GM23248 (cell line): ENCODE results near the gene FKBP10. TPM values are rescaled to one million over a fixed set of nuclear protein-coding genes. Genes with fewer than 3 reads are reported as not detected.
A peak's percentile ranks its signal among the peaks of the same experiment; 100 is the strongest.
"Not testable (repeated sequence)": the region's sequence is repeated elsewhere in the genome, so short reads cannot be mapped to it uniquely, and the experiment has no call there.

Experiments
- DNase-seq: peaks from one replicate; pipeline ENCODE4 v3.0.0-alpha.2; 2015
- H2AFZ ChIP-seq: fragments of 200-600 bp; sonication (generic); 2 replicates; pipeline ENCODE4 v1.6.1; 2016; ENCODE audit warnings: antibody characterized with exemption
- H3F3A ChIP-seq: fragments of 200-600 bp; sonication (generic); 2 replicates; pipeline ENCODE4 v1.6.1; 2016; ENCODE audit warnings: mild to moderate bottlenecking, antibody characterized with exemption, mixed run types; ENCODE audit not compliant: insufficient read depth
- H3K27ac ChIP-seq: fragments of 200-600 bp; sonication (generic); 2 replicates; pipeline ENCODE4 v1.5.1; 2016; ENCODE audit warnings: mild to moderate bottlenecking
- H3K27me3 ChIP-seq: fragments of 200-600 bp; sonication (generic); replicated peaks from 2 replicates; pipeline ENCODE4 v1.6.1; 2016; ENCODE audit warnings: mild to moderate bottlenecking; ENCODE audit not compliant: insufficient read depth
- H3K36me3 ChIP-seq: fragments of 200-600 bp; sonication (generic); 2 replicates; pipeline ENCODE4 v1.6.1; 2016; ENCODE audit warnings: low read depth, mild to moderate bottlenecking
- H3K4me1 ChIP-seq: fragments of 200-600 bp; sonication (generic); 2 replicates; pipeline ENCODE4 v1.6.1; 2016; ENCODE audit warnings: mild to moderate bottlenecking; ENCODE audit not compliant: insufficient read depth
- H3K4me2 ChIP-seq: fragments of 200-600 bp; sonication (generic); one replicate; pipeline ENCODE4 v1.6.1; 2016; ENCODE audit warnings: mild to moderate bottlenecking; ENCODE audit not compliant: unreplicated experiment
- H3K4me3 ChIP-seq: fragments of 200-600 bp; sonication (generic); 2 replicates; pipeline ENCODE4 v1.5.1; 2016; ENCODE audit warnings: mild to moderate bottlenecking
- H3K79me2 ChIP-seq: fragments of 200-600 bp; sonication (generic); 2 replicates; pipeline ENCODE4 v1.6.1; 2016; ENCODE audit warnings: mild to moderate bottlenecking; ENCODE audit not compliant: insufficient read depth
- H3K9ac ChIP-seq: fragments of 200-600 bp; sonication (generic); 2 replicates; pipeline ENCODE4 v1.6.1; 2016; ENCODE audit warnings: mild to moderate bottlenecking
- H3K9me2 ChIP-seq: fragments of 200-600 bp; sonication (generic); 2 replicates; pipeline ENCODE4 v1.6.1; 2016; ENCODE audit warnings: mixed run types, mild to moderate bottlenecking, moderate library complexity; ENCODE audit not compliant: insufficient read depth
- H3K9me3 ChIP-seq: fragments of 200-600 bp; sonication (generic); one replicate; pipeline ENCODE4 v1.6.1; 2017; ENCODE audit warnings: low read depth
- H4K20me1 ChIP-seq: fragments of 200-600 bp; sonication (generic); 2 replicates; pipeline ENCODE4 v1.6.0; 2016; ENCODE audit not compliant: insufficient read depth
- EZH2 ChIP-seq: fragments of 200-600 bp; sonication (generic); IDR thresholded peaks from 2 replicates; pipeline ENCODE4 v1.6.1; 2018; ENCODE audit warnings: antibody characterized with exemption, mild to moderate bottlenecking; ENCODE audit not compliant: insufficient read depth, poor library complexity, severe bottlenecking
- EZH2phosphoT487 ChIP-seq: fragments of 200-600 bp; sonication (generic); IDR thresholded peaks from 2 replicates; pipeline ENCODE4 v1.6.1; 2018; ENCODE audit warnings: antibody characterized with exemption, moderate library complexity, mild to moderate bottlenecking, low read depth; ENCODE audit not compliant: insufficient read depth
- WGBS, 2 experiments: methylation state at CpG; one replicate each; pipeline ENCODE4 v1.1.6; 2015 to 2017; ENCODE audit warnings: low lambda C conversion rate in 2 of 2, low coverage in 1 of 2; ENCODE audit errors: missing lambda C conversion rate in 2 of 2; 5-methylcytosine and 5-hydroxymethylcytosine counted together
- in situ Hi-C: fragments of 300-500 bp; cut with MboI; formaldehyde crosslinking; loops from 2 replicates; pipeline ENCODE4 v1.15.0; 2020
- polyA plus RNA-seq: library from polyadenylated mRNA; unstranded; fragments of >200 nt; fragmentation: Nextera tagmentation; extraction: Ambion mirVana; gene quantifications from 2 replicates; pipeline ENCODE4 v1.2.1, GENCODE V29; 2016
- total RNA-seq: library from RNA; depleted of rRNA; stranded (reverse); fragments of >200 nt; shearing (Covaris generic); gene quantifications from 2 replicates; pipeline ENCODE4 v1.2.3, GENCODE V29; 2014

FKBP10 gene
- total and polyA plus RNA-seq, 2 experiments from 2014 or later: 81.5 to 759 TPM

DNA sequence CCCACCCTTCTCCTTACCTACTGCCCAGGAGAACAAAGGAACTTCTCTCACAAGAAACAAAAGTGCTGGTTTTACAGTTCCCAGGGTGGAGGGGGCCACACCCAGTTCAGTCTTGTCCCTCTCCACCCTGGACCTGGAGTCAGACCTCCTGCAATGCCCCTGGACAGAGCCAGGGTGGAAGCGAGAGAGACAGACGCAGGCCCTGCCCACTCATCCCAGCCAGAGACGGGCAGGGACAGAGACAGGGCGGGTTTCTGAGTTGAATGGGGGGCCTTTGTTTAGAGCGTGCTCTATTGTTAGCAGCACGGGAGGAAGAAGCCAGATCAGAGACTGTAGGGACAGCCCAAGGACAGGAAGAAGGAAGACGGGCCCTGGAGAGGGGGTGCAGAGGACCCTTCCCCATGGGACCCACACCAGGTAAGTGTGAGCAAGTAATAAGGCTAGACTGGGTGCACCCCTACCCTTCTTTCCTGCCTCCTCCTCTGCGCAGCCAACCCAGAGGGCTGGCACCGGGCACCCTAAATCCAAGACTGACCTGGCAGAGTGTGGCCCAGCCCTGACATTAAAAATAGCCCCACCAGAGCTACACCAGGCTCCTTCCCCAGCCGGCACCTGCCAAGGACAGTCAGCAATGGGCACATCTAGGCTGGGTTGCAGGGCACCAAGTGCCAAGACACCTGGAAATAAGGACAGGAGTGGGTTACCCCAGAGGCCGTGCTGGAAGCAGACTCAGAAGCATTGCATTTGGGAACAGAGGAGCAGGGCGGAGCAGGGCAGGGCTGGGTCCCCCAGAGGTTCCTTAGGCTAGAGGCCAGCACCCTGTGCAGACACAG is 37.2 kb upstream of the FKBP10 start:
- no peaks in the 10 kb centered on the region for H4K20me1 ChIP-seq
- no peaks in the 10 kb centered on the region for H3K9me3 ChIP-seq
- H3K9ac ChIP-seq: no peak overlapping the region
- H3K27me3 ChIP-seq: no peaks in the 10 kb centered on the region
- H3K4me3 ChIP-seq: no peak overlapping the region
- WGBS, 2 experiments: 66 to 68% methylated on average over 12 of the region's 12 CpGs
- no peaks in the 10 kb centered on the region for H3F3A ChIP-seq
- H3K4me2 ChIP-seq: no peak overlapping the region
- H3K36me3 ChIP-seq: no peaks in the 10 kb centered on the region
- no peak for TF ChIP-seq EZH2
- no peak for TF ChIP-seq EZH2phosphoT487
- in situ Hi-C loops: no loop called here
- DNase-seq: no peak
- H3K4me1 ChIP-seq: peaks cover 7% of the 10 kb centered on the region; the same call in 1 of the 2 replicates
- no peaks in the 10 kb centered on the region for H3K79me2 ChIP-seq
- no peak overlapping the region for H2AFZ ChIP-seq
- no peak overlapping the region for H3K27ac ChIP-seq
- no peaks in the 10 kb centered on the region for H3K9me2 ChIP-seq

DNA sequence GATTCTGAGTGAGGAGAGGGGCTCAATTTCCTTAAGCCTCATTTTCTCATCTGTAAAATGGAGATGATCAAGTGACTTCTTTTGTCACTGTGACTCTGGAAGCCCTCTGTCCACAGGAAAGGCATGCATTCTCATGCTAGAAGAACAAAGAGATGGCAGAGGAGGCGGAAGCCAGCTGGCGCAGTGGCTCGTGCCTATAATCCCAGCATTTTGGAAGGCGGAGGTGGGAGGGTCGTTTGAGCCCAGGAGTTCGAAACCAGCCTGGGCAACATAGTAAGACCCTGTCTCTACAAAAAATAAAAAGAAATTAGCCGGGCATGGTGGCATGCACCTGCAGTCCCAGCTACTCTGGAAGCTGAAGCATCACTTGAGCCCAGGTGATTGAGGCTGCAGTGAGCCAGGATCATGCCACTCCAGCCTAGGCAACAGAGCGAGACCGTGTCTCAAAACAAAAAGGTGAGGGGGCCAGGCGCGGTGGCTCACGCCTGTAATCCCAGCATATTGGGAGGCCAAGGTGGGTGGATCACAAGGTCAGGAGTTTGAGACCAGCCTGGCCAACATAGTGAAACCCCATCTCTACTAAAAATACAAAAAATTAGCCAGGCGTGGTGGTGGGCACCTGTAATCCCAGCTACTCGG is 36.4 kb upstream of the FKBP10 start:
- H3K36me3 ChIP-seq, H3K4me2 ChIP-seq, H4K20me1 ChIP-seq, H3F3A ChIP-seq, H3K79me2 ChIP-seq, DNase-seq, H3K9me3 ChIP-seq, H3K4me3 ChIP-seq, H2AFZ ChIP-seq, H3K9me2 ChIP-seq, H3K27me3 ChIP-seq, H3K27ac ChIP-seq, H3K4me1 ChIP-seq, in situ Hi-C loops, H3K9ac ChIP-seq: not testable (repeated sequence)
- WGBS, 2 experiments: 77 to 82% methylated on average over 14 of the region's 14 CpGs

DNA sequence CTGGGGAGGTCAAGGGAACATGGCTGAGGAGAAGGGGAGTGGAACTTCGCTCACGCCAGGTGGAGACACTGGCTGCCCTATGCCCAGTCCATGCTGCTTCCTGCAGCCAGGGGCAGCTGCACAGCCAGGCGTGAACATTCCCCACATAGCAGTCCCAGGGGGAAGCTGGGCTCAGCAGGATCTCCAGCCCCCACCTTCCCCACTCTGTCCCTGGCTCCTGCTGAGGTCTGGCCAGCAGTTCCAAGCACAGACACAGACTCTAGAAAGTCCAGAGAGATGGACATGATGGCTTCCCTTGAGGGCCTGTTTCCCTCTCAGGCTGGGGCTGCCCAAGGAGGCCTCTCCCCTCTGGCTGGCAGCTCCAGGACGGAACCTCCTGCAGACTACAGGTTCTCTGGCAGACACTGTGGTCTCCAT is 35.6 kb upstream of the FKBP10 start:
- Histone ChIP-seq H3K27me3 (no peaks in the 10 kb centered on the region), H3K9me2 (no peaks in the 10 kb centered on the region), H3K4me3 (no peak overlapping the region), H3K9ac (peak overlapping the region; percentile 1; the same call in 1 of the 2 replicates), H3K36me3 (no peaks in the 10 kb centered on the region), H3K9me3 (no peaks in the 10 kb centered on the region), H3K79me2 (no peaks in the 10 kb centered on the region), H2AFZ (peak overlapping the region; percentile 47), H3K27ac (no peak overlapping the region), H4K20me1 (no peaks in the 10 kb centered on the region), H3K4me2 (no peak overlapping the region), H3K4me1 (peaks cover 7% of the 10 kb centered on the region; the same call in 1 of the 2 replicates), H3F3A (no peaks in the 10 kb centered on the region)
- TF ChIP-seq EZH2: no peak
- TF ChIP-seq EZH2phosphoT487: no peak
- WGBS, 2 experiments: 85 to 88% methylated on average over 4 of the region's 4 CpGs
- peak; percentile 10 for DNase-seq
- in situ Hi-C loops: no loop called here

DNA sequence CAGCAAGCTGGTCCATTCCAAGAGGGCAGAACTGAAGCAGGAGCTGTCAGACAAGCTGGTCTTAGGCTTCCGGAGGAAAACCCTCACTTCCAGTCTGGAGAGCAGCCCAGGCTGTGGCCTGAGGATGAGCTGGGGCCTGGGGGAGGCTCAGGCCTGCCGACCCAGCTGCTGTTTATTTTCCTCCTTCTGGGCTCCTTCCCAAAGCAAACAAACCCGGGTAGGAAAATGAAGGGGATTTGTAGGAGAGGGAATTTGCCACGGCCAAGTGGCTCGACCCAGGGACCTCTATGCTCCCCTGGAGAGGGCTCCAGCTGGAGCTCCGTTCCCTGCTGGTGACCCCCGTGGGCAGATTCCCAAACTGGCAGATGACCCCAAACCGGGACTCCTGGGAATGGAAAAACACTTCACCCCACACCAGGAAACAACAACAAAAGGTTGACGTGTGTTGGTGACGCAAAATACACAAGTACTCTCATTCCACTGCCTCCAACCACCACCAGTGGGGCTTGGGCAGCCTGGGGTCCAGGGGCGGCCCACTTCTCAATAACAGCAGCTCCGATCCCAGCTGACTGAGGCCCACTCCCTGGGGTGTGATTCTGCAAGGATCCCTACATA is 35.1 kb upstream of the FKBP10 start:
- Histone ChIP-seq H3K4me2 (no peak overlapping the region), H3K4me3 (no peak overlapping the region), H3K36me3 (no peaks in the 10 kb centered on the region), H3K9ac (peak overlapping the region; percentile 1; the same call in 1 of the 2 replicates), H3K4me1 (peaks cover 7% of the 10 kb centered on the region; the same call in 1 of the 2 replicates), H3K79me2 (no peaks in the 10 kb centered on the region), H2AFZ (peak overlapping the region; percentile 47), H4K20me1 (no peaks in the 10 kb centered on the region), H3F3A (no peaks in the 10 kb centered on the region), H3K9me3 (no peaks in the 10 kb centered on the region), H3K9me2 (no peaks in the 10 kb centered on the region), H3K27me3 (no peaks in the 10 kb centered on the region), H3K27ac (no peak overlapping the region)
- no peak for TF ChIP-seq EZH2
- 44 to 51% methylated on average over 12 of the region's 12 CpGs for WGBS, 2 experiments
- DNase-seq: peak; percentile 56
- in situ Hi-C loops: no loop called here
